GM23338 (cell line): ENCODE results near the gene GSG1L. TPM values are rescaled to one million over a fixed set of nuclear protein-coding genes. Genes with fewer than 3 reads are reported as not detected.

Source experiments
- ATAC-seq: fragments of 200-7000 bp; cut with Tn5 transposase; 3 replicates; pipeline ENCODE4 v1.9.1; 2020
- DNase-seq: peaks from one replicate; pipeline ENCODE4 v3.0.0-alpha.2; 2015; ENCODE audit warnings: low spot score
- H2AFZ ChIP-seq: fragments of 200-600 bp; sonication (generic); 2 replicates; pipeline ENCODE4 v1.8.0; 2016; ENCODE audit warnings: antibody characterized with exemption, mild to moderate bottlenecking, moderate library complexity
- H3F3A ChIP-seq: fragments of 200-600 bp; sonication (generic); replicated peaks from 2 replicates; pipeline ENCODE4 v1.8.0; 2017; ENCODE audit warnings: antibody characterized with exemption, mixed run types, low read depth
- H3K27ac ChIP-seq: fragments of 200-600 bp; sonication (generic); 2 replicates; pipeline ENCODE4 v1.6.1; 2016; ENCODE audit warnings: low read depth
- H3K27me3 ChIP-seq: fragments of 200-600 bp; sonication (generic); 2 replicates; pipeline ENCODE4 v1.8.0; 2016; ENCODE audit warnings: mild to moderate bottlenecking, mixed run types, moderate library complexity; ENCODE audit not compliant: insufficient read depth
- H3K36me3 ChIP-seq: fragments of 200-600 bp; sonication (generic); 2 replicates; pipeline ENCODE4 v1.8.0; 2016; ENCODE audit warnings: mild to moderate bottlenecking; ENCODE audit not compliant: insufficient read depth
- H3K4me1 ChIP-seq: fragments of 200-600 bp; sonication (generic); 2 replicates; pipeline ENCODE4 v1.8.0; 2016; ENCODE audit warnings: mild to moderate bottlenecking, moderate library complexity; ENCODE audit not compliant: insufficient read depth
- H3K4me2 ChIP-seq: fragments of 200-600 bp; sonication (generic); 2 replicates; pipeline ENCODE4 v1.7.1; 2017; ENCODE audit warnings: mixed run types
- H3K4me3 ChIP-seq: fragments of 200-600 bp; sonication (generic); 2 replicates; pipeline ENCODE4 v1.6.1; 2016; ENCODE audit warnings: mixed run types
- H3K79me2 ChIP-seq: fragments of 200-600 bp; sonication (generic); replicated peaks from 2 replicates; pipeline ENCODE4 v1.8.0; 2017; ENCODE audit warnings: mild to moderate bottlenecking; ENCODE audit not compliant: insufficient read depth
- H3K9me2 ChIP-seq: fragments of 200-600 bp; sonication (generic); 2 replicates; pipeline ENCODE4 v1.8.0; 2017; ENCODE audit not compliant: insufficient read depth
- H4K20me1 ChIP-seq: fragments of 200-600 bp; sonication (generic); replicated peaks from 2 replicates; pipeline ENCODE4 v1.8.0; 2017; ENCODE audit warnings: mild to moderate bottlenecking; ENCODE audit not compliant: insufficient read depth
- H3K27ac Mint-ChIP-seq: 2 replicates; pipeline ENCODE4 v1.8.0; 2020; ENCODE audit warnings: inconsistent platforms, mild to moderate bottlenecking, moderate library complexity, mixed read lengths
- H3K27me3 Mint-ChIP-seq: 3 replicates; pipeline ENCODE4 v1.8.0; 2022; ENCODE audit warnings: low read depth, mild to moderate bottlenecking, moderate library complexity, mixed read lengths, inconsistent platforms; ENCODE audit not compliant: insufficient read depth, poor library complexity
- H3K36me3 Mint-ChIP-seq: 3 replicates; pipeline ENCODE4 v1.8.0; 2021; ENCODE audit warnings: low read depth, mild to moderate bottlenecking, inconsistent platforms, moderate library complexity, mixed read lengths
- H3K4me1 Mint-ChIP-seq: 3 replicates; pipeline ENCODE4 v1.8.0; 2020; ENCODE audit warnings: mild to moderate bottlenecking, inconsistent platforms, mixed read lengths
- H3K4me3 Mint-ChIP-seq: 3 replicates; pipeline ENCODE4 v1.8.0; 2021; ENCODE audit warnings: moderate library complexity, mild to moderate bottlenecking, inconsistent platforms, mixed read lengths
- H3K9me3 Mint-ChIP-seq: 3 replicates; pipeline ENCODE4 v1.8.0; 2020; ENCODE audit warnings: moderate library complexity, mild to moderate bottlenecking, inconsistent platforms, mixed read lengths
- CTCF ChIP-seq, 2 experiments: fragments of 200-600 bp in 1 of 2; sonication (generic) in 1 of 2; conservative IDR thresholded peaks; 2 replicates each; pipeline versions ENCODE4 v1.5.1 to v1.6.1; 2016 to 2017; ENCODE audit warnings: antibody characterized with exemption in 2 of 2, low read depth in 2 of 2, mild to moderate bottlenecking in 2 of 2, moderate library complexity in 1 of 2
- ETS1 ChIP-seq: IDR thresholded peaks from 2 replicates; pipeline ENCODE4 v1.6.1; 2016; ENCODE audit warnings: antibody characterized with exemption
- EZH2phosphoT487 ChIP-seq: fragments of 200-600 bp; sonication (generic); IDR thresholded peaks from one replicate; pipeline ENCODE4 v1.8.1; 2018; ENCODE audit warnings: antibody characterized with exemption; ENCODE audit not compliant: unreplicated experiment
- POLR2AphosphoS5 ChIP-seq: IDR thresholded peaks from 2 replicates; pipeline ENCODE4 v1.6.1; 2016; ENCODE audit warnings: antibody characterized with exemption, low read depth
- REST ChIP-seq: IDR thresholded peaks from one replicate; pipeline ENCODE4 v1.6.1; 2018; ENCODE audit warnings: antibody characterized with exemption; ENCODE audit not compliant: unreplicated experiment
- STAT1 ChIP-seq: IDR thresholded peaks from one replicate; pipeline ENCODE4 v1.6.1; 2016; ENCODE audit warnings: antibody characterized with exemption; ENCODE audit not compliant: unreplicated experiment
- ZNF331 ChIP-seq: fragments of 250-450 bp; sonication (Bioruptor Pico); IDR thresholded peaks from 2 replicates; pipeline ENCODE4 v1.5.0; 2020; ENCODE audit warnings: low read depth, mild to moderate bottlenecking, moderate library complexity
- ZNF462 ChIP-seq: fragments of 250-450 bp; sonication (Bioruptor Pico); IDR thresholded peaks from 2 replicates; pipeline ENCODE4 v1.5.0; 2020; ENCODE audit warnings: mild to moderate bottlenecking, moderate library complexity
- polyA plus RNA-seq: library from polyadenylated mRNA; unstranded; fragments of >200 nt; fragmentation: Nextera tagmentation; extraction: Ambion mirVana; gene quantifications from 2 replicates; pipeline ENCODE4 v1.2.1, GENCODE V29; 2016
- total RNA-seq: library from RNA; depleted of rRNA; stranded (reverse); fragments of >200 nt; shearing (Covaris generic); gene quantifications from 2 replicates; pipeline ENCODE4 v1.2.3, GENCODE V29; 2014

GSG1L gene
- total and polyA plus RNA-seq, 2 experiments from 2014 or later: 0.36 to 0.63 TPM

GRCh38 chr16:28106467-28107215 lies 43.1 kb upstream of the GSG1L start:
- H2AFZ ChIP-seq: no peak overlapping the region
- H3K36me3 ChIP-seq: peaks cover 36% of the 10 kb centered on the region
- H3K27me3 ChIP-seq: no peaks in the 10 kb centered on the region
- H3F3A ChIP-seq: no peaks in the 10 kb centered on the region
- Mint-ChIP-seq H3K27me3 (peaks cover 3% of the 10 kb centered on the region), H3K27ac (no peak overlapping the region), H3K4me1 (no peaks in the 10 kb centered on the region), H3K9me3 (no peaks in the 10 kb centered on the region), H3K36me3 (peaks cover 85% of the 10 kb centered on the region), H3K4me3 (no peak overlapping the region)
- DNase-seq: no peak
- H3K4me1 ChIP-seq: no peaks in the 10 kb centered on the region
- peak overlapping the region; percentile 14; the same call in 1 of the 2 replicates for H3K27ac ChIP-seq
- H3K4me2 ChIP-seq: no peak overlapping the region
- TF ChIP-seq STAT1: no peak
- TF ChIP-seq ZNF331: no peak
- no peak for TF ChIP-seq ETS1
- no peak for TF ChIP-seq REST
- TF ChIP-seq POLR2AphosphoS5: no peak
- no peak for TF ChIP-seq CTCF (conservative IDR thresholded peaks at IDR 0.05; ENCODE audit: low read depth in 2 of 2)
- peaks cover 11% of the 10 kb centered on the region for H4K20me1 ChIP-seq
- ATAC-seq: no peak
- no peaks in the 10 kb centered on the region for H3K9me2 ChIP-seq
- no peak overlapping the region for H3K4me3 ChIP-seq
- peaks cover 9% of the 10 kb centered on the region for H3K79me2 ChIP-seq

- Mint-ChIP-seq H3K27ac (no peak overlapping the region), H3K9me3 (no peaks in the 10 kb centered on the region)
- H3K36me3 ChIP-seq: peaks cover 36% of the 10 kb centered on the region
Measured at GRCh38 chr16:28105954-28106353, 42.4 kb upstream of the GSG1L start.

More at GRCh38 chr16:28105954-28106353, 42.4 kb upstream of the GSG1L start:
- TF ChIP-seq EZH2phosphoT487 (no peak), ZNF462 (CRISPR knock-in tag) (no peak)
- Mint-ChIP-seq H3K4me1 (no peaks in the 10 kb centered on the region), H3K27me3 (peaks cover 3% of the 10 kb centered on the region), H3K4me3 (no peak overlapping the region), H3K36me3 (peaks cover 84% of the 10 kb centered on the region)
- Histone ChIP-seq H2AFZ (no peak overlapping the region), H3K79me2 (peaks cover 9% of the 10 kb centered on the region), H3K27ac (no peak overlapping the region), H3K4me1 (no peaks in the 10 kb centered on the region), H3F3A (no peaks in the 10 kb centered on the region), H3K27me3 (no peaks in the 10 kb centered on the region), H3K9me2 (no peaks in the 10 kb centered on the region), H3K4me2 (no peak overlapping the region), H4K20me1 (peaks cover 11% of the 10 kb centered on the region), H3K4me3 (no peak overlapping the region)
- DNase-seq (no peak), ATAC-seq (no peak)
